Activated CD8-positive, alpha-beta memory T cell treated with anti-CD3 and anti-CD28 coated beads, Interleukin-2, amount 50 U/mL, for 24 hours (primary cell): ENCODE data around the gene CACNA1C.
A peak's percentile ranks its signal among the peaks of the same experiment; 100 is the strongest.

Experiments
- DNase-seq: peaks from one replicate; pipeline ENCODE4 v3.0.0-alpha.2; 2020; ENCODE audit errors: extremely low read depth

The CACNA1C gene

DNA sequence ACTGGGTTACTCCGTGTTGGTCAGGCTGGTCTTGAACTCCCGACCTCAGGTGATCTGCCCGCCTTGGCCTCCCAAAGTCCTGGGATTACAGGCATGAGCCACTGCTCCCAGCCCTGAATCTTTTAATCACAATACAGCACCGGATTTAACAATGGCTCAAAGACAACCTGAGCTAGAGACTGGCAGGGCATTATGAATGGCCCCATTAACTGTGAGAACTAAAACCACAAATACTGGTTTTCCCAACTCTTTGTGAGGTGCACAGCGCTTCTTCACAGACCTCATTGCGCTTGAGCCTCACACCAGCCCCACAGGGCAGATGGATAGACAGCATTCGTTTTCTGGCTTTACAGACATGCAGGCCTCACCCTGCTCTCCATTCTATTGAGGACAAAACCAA lies 634.9 kb downstream of the CACNA1C start:
- no peak for DNase-seq

DNA sequence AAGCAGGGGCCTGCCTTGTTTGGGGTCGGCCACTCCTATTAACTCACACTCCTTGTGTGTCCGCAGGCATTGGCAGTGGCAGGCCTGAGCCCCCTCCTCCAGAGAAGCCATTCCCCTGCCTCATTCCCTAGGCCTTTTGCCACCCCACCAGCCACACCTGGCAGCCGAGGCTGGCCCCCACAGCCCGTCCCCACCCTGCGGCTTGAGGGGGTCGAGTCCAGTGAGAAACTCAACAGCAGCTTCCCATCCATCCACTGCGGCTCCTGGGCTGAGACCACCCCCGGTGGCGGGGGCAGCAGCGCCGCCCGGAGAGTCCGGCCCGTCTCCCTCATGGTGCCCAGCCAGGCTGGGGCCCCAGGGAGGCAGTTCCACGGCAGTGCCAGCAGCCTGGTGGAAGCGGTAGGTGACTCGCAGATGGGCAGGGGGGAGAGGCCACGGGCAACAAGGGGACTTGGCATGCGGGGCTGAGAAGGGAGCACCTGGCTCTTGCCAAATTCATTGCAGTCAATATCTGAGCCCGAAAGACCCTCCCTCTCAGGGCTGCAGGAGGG lies 635.7 kb downstream of the CACNA1C start:
- DNase-seq, result no peak

DNA sequence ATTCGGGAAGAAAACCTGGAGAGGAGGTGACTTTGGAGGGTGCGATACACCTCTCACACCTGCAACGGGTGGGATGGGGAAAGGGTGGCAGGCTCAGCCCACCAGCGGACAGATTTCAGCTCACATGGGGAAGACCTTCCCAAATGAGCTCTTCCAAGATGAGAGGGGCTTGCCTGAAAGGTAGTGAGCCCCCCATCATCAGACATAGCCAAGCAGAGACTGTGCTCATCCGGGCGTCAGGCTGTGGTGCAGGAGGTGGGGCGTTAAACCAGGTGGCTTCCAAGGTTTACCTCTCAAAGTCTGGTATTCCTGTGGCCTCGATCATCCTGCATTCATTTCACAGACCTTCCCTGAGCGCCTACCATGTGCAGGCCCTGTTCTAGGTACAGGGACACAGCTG lies 636.6 kb downstream of the CACNA1C start:
- DNase-seq, result no peak

DNA sequence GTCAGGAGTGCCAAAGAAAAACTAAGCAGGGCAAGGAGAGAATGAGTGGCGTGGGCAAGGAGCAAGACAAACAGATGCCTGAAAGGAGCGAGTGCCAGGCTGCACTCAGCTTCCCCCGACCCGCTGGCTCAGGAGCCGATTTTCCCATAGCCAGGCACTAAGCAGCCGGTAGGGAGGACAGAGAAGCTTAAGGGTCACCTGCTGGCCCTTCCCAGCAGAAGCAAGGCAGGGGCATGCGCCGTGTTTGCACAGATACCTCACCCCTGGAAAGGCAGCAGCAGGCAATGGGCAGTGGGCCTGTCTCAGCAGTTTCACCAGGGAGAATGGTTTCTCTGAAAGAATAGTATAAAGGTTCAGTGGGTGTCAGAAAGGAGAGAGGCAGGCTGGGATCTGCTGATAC lies 637.1 kb downstream of the CACNA1C start:
- no peak for DNase-seq

DNA sequence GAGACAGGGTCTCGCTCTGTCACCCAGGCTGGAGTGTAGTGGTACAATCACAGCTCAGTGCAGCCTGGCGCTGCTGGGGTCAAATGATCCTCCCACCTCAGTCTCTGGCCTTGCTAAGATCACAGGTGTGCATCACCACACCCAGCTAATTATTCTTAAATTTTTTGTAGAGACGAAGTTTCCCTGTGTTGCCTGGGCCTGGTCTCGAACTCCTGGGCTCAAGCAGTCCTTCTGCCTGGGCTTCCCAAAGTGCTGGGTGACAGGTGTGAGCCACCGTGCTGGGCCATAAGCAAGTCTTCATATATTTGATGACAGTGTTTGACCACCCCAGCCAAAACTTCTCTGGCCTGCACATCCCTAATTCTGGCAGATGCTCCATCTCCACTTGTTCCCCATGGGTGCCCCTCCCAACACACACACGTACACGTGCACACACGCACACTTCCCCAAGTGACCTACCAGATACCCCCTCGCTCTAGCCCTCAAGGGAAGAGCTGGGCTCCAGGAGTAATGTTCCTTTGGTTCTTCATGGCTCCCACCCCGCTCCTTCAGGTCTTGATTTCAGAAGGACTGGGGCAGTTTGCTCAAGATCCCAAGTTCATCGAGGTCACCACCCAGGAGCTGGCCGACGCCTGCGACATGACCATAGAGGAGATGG lies 637.7 kb downstream of the CACNA1C start:
- DNase-seq, result no peak

DNA sequence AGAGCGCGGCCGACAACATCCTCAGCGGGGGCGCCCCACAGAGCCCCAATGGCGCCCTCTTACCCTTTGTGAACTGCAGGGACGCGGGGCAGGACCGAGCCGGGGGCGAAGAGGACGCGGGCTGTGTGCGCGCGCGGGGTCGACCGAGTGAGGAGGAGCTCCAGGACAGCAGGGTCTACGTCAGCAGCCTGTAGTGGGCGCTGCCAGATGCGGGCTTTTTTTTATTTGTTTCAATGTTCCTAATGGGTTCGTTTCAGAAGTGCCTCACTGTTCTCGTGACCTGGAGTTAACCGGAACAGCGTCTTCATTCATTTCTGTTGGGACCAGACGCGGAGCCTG lies 638.2 kb downstream of the CACNA1C start:
- peak; percentile 9 for DNase-seq

DNA sequence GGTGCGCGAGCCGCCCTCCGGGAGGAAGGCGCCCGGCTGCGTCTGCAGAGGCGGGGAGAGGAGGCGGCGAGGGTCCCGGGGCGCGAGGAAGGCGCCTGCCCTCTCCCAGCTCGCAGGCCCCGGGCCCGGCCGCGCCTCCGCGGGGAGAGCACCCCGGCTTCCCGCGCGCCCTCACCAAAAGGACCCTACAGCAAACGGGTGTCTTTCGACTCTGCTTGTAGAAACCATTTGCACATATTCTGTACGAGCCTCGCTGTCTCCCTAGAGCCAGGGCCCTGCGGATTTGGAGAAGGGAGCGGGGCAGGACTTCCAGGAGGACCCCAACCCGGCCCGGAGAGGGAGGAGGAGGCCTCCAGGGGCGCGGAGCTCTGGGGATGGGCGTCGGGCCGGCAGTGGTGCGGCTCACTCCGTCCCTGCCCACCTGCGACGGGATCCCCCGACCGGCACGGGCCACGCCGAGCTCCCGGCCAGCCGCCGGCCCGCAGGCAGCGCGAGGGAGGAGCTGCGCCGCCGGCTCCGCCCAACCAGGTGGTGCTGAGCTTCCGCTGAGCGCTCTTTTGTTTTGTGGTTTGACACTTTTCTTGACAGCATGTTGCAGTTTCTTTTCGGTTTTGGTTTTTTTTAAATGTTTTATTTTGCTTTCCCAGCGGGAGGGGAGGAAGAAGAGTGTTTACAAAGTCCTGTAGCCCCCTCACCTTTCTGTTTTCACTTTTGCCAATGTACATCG lies 638.7 kb downstream of the CACNA1C start:
- DNase-seq, result no peak

DNA sequence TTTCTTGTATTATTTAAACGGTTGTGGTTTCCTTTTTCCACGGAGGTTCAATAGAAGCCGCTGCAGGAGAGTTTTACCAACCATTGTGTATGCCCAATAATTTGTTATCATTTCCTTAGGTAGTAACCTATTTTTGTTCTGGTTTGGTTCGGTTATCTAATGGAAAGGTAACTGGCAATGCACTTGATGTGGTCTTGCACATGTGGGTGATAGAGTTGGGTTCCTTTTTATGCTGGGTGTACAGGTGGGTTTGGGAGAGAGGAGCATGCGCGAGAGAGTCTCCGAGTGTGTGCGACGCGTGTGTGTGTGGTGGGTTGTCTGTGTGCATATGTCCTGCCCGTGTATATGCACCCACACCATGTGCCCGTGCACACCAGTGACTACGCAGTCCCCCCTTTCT lies 639.3 kb downstream of the CACNA1C start:
- no peak for DNase-seq

DNA sequence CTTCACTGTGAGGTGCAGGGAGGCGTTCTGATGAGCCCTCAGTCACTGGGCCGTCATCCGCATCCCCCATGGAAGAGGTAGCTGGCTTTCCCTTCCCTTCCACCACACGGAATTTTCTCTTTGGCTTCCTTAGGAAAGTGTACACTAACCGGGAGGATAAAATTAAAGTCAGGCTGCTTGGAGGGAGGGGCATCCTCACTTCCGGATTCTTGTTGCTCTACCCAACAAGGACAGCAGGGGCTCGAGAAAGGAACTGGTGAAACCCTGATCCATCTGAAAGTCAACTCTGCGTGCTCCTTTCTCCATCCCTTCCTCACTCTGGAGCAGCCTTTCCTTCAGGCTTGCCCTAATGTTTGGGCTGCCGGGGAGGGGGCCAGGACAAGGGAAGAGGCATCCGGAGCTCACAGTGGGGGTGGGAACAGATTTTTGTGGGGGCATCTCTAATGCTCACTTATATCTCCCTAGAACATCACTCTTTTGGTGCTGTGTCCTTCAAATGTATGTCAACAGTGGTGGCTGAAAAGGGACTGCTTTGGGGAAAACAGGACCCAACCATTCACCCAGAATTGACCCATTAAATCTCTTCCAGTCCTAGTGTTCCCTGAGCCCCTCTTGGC lies 640.6 kb downstream of the CACNA1C start:
- no peak for DNase-seq

DNA sequence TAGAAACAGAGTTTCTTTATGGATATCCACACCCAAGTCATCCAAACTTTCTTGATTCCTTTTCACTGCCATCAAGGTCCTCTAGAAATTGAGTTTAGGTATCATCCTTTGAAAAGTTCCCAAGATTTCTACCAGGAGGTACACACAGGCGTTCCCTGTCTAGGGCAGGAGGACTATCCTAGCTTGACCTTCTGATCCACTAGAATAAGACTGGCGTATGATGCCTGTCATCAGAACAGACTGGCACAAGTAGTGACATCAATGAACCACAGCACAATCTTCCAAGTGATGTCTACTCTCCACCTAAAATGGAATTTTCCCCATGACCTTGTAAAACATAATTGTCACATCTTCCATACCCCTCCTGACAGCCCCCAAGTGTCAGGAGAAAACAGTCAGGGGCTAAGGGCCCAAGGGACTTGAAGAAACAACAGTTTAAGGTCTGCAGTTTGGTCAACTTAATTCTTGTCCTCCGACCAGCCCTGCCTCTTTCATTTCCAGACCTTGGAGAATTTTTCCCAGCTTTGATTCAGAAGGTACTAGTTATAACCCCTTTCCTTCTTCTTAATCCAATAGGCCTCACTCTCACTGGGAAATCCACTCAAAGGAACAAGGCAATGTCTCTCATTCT lies 641.3 kb downstream of the CACNA1C start:
- no peak for DNase-seq

DNA sequence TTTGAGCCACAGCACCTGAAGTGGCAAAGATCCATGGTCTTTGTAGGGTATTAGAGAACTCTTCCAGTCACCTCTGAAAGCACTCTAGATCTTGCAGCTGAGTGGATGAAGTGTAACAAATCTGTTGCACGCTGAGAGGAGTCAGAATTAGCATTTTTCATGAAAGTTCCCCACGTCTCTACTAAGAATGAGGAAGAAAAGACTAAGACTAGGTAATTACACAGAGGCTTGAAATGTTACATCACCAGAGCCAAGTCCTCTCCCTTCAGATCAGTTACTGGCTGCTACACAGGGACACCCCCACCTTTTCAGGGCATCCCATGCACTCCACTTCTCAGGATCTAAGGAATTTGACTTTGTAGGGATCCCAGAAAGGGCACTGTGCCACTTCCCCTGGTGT lies 643.3 kb downstream of the CACNA1C start:
- DNase-seq, result no peak

DNA sequence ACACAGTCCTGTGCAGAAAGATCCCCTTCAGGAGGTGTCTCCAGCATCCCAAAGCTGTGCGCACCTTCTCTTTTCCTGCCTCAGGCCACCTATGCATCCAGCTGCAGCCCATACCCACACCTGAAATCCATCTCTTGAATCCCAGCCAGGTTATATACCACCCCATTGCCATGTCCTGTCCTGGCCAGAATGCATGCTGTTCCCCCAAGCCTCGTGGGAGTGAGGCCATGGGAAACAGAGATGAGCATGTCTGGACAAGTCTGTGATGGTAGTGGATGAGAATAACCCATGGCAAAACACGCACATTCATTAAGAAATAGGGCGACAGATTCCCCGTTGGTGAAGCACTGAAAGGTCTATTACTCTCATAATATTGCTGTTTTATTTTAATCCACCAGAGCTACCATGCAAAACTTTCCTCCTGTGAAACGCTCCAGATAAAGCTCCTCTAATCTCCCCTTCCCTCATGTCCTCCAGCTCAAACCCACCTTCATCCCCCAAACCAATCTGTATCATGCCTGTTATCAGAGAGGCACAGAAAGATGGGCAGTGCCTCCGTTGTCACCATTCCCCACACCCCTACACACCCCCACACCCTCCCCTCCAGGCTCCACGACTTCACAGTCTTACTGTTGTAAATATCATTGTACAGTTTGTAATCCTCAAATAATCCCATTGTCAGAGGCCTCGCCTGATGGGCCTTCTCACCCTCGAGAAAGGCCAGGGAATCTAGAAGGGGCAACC lies 644.4 kb downstream of the CACNA1C start:
- no peak for DNase-seq

DNA sequence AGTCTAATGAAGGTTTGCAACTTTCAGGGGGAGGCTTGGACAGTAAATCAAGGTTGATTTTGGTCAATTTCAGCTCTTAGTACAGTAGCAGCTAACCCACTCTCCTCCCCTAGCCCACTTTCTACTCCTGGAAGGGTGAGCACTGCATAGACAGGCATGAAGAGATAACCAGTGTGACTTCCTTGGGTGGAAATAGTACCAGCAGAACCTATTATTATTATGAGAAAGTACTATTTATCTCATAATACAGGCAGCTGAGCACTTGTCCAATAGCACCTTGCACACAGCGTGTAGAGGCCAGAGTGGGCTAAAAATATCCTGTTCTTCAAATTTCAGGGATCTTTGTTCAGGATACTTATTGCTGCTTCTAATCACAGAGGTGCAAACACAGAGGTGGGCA lies 645.8 kb downstream of the CACNA1C start:
- no peak for DNase-seq

DNA sequence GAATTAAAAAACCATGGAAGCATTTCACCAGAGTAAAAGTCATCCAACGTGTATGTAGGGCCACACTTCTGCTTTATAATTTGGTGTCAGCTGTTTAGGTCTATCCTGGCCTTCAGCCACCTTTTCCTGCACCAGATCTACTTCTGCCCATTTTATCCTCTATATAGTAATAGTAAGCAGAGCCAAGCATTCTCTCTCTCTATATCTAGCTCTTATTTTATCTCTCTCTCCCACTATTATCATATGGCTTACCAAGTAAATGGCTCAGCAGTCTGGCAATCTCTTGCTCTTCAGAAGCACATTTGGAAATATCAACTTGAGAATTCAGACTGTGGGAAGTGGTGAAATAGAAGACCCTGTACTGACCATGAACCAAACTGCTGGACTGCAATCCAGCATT lies 657.9 kb downstream of the CACNA1C start:
- no peak for DNase-seq

DNA sequence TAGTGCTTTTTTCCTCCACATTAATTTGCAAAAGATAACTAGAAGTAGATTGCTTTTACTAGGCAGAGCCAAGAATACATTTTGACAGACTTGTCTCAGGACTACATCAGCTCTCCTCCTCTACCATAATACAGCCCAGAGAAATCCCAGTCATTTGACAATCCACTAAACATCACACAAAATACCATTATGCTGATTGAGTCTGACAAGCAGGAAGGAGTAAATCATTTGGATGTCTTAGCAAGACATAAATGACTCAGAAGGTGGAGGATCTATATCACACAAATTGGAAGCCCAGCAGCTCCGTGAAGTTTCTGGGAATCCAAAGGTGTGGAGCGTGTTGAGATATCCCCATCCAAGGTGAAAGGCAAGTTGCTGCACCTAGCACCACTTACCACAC lies 666.6 kb downstream of the CACNA1C start:
- DNase-seq, result no peak

DNA sequence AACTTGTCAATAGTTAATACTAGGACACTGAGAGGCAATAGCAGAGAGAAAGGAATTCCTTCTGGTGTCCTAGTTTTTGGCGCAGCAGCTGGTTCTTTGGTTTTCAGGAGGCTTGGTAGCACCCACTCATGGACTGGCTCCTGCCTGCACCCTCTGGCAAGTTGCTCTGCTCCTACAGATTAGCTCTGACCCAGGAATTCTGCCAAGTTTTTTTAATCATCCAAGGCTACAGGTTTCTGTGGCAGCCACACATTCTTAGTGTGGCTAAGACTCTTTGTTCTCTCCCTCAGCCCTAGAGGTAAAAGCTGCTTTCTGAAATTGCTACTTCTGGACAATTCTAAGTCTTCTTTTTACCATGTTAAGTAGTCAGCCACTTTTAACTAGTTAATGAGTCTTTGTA lies 670.0 kb downstream of the CACNA1C start:
- DNase-seq, result no peak

DNA sequence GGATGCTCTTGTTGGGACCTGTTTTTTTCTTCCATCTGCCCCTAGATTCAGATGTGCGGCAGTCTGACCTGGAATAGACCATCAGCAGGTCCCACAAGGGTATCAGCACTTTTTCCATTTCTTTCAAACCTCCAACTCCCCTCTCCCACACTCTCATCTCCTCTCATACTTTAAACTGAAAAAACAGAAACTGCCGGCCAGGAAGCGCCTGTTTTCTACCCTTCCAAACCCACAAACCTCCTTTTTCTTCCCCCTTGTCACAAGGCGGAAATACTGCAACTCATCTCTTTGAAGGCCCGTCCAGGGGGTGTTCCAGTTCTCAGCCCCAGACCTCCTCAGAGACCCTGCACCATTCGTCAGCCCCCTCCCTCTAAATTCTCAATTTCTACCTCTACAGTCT lies 679.5 kb downstream of the CACNA1C start:
- DNase-seq, result no peak

DNA sequence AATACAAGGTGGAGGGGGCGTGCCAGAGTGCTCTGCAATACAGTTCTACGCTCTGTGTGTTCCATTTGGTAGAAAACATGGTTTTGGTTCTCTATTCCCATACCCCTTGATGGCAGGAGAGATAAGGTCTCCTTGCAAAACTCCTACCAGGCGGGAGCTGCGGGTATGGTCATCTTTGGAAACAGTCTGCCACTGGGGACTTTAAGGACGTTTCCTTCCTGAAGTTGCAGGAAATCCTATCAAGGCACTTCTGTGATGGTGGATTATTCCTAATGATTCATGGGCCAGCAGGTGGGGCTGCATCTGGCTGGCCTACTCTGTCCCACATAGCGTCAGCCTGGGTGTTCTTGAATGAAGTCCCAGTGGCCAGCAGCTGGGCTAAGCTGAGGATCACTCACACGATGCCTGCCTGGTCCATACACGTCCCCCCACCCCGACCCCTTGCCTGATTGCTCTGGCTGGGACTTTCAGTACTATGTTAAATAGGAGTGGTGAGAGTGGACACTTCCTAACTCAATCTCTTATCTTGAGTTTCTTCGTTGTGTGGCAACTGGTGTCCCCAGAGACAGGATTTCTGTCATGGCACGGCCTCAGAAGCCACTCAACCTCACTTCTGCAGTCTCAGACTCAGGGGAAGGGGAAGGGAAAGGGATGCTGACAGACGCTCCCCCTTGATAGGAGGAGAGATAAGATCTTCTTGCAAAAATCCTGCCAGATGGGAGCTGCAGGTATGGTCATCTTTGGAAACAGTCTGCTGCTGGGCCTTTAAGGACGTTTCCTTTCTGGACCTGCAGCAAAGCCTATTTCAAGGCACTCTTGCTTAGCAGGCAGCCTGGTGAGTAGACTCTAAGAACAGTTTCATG lies 680.9 kb downstream of the CACNA1C start:
- no peak for DNase-seq

DNA sequence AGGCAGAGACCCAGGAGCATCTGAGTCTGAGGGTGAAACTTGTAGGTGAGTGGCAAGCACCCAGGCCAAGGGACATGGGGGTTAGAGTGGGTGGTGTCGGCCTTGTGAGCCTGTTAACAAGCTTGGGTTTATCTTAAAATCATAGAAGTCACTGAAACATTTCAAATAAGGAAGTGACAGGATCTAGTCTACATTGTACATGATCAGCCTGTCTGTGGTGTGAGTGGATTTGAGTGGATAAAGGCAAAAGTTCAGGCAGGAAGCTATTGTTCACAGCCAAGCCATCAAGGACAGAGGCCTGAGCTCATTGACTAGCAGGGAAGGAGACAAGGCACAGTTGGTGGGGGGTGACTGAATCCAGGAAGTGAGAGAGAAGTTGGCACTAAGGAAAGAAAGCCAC lies 682.6 kb downstream of the CACNA1C start:
- no peak for DNase-seq

DNA sequence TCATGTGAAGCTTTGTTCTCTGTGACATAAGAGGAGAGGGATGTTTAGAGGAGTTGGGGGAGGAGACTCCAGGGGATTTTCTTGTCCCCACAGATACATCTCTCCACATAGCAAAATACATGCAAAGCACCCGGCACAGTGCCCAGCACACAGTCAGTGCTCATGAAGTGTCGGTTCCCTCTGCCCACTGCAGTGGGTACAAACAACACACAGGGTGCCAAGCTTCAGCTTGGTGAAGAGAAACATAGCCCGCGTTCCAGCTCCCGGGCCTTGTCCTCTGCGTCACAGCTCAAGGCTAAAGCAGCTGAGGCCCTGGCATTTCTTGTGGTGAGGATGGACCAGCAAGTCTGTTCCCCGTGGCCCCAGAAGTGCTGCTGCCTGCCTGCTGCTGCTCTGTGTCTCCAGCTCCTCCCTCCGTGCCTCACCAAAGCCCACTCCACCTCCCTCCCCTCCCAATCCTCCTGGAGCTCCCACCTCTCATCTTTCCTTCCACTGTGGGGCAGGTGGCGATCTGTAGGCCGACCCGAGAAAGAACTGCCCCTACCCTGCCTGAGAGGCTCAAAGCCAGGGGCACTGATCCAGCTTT lies 685.0 kb downstream of the CACNA1C start:
- DNase-seq, result no peak

DNA sequence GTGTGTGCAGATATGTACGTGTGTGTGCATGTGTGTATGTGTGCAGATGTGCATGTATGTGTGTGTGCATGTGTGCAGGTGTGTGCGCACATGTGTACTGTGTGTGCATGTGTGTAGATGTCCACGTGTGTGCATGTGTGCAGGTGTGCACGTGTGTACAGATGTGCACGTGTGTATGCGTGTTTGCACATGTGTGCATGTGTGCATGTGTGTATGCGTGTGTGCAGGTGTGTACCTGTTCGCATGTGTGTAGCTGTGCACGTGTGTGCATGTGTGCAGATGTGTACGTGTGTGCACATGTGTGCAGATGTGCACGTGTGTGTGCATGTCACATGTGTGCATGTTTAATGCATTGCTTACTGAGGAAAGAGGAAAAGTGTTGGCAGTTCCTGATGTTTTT lies 686.3 kb downstream of the CACNA1C start:
- no peak for DNase-seq
